ENCODE measurements around the gene ZNF763.

GRCh38 chr19:11931513-11931912 is 33.3 kb upstream of the ZNF763 start:
- TF ChIP-seq TSHZ2 (CRISPR knock-in tag; IDR thresholded peaks at IDR 0.05) (no peak), ZNF8 (CRISPR knock-in tag; IDR thresholded peaks at IDR 0.05) (no peak), OSR1 (CRISPR knock-in tag; IDR thresholded peaks at IDR 0.05) (no peak), ZFP30 (CRISPR knock-in tag; IDR thresholded peaks at IDR 0.05) (no peak), ZFP3 (CRISPR knock-in tag; IDR thresholded peaks at IDR 0.05) (no peak), CSRNP3 (CRISPR knock-in tag; IDR thresholded peaks at IDR 0.05) (no peak), CSDC2 (CRISPR knock-in tag; IDR thresholded peaks at IDR 0.05) (no peak), POU6F1 (CRISPR knock-in tag; IDR thresholded peaks at IDR 0.05; ENCODE audit: borderline replicate concordance, low read depth) (no peak), CREB5 (CRISPR knock-in tag; IDR thresholded peaks at IDR 0.05; ENCODE audit: low read depth) (no peak), SNAI2 (CRISPR knock-in tag; IDR thresholded peaks at IDR 0.05) (no peak), PATZ1 (CRISPR knock-in tag; IDR thresholded peaks at IDR 0.05; ENCODE audit: borderline replicate concordance) (no peak), PPARA (CRISPR knock-in tag; IDR thresholded peaks at IDR 0.05; ENCODE audit: borderline replicate concordance) (no peak), TCF4 (CRISPR knock-in tag; IDR thresholded peaks at IDR 0.05; ENCODE audit: borderline replicate concordance) (no peak)

Data from SK-N-SH treated with all-trans-retinoic acid at 6 μM for 48 hours (cell line).